T-helper 1 cell (primary cell): ENCODE data around the gene GPR62.

Source experiments
- DNase-seq, 5 donors: peaks; one replicate each; pipeline ENCODE4 v3.0.0-alpha.2; 2012 to 2020

GPR62 gene

GRCh38 chr3:51938780-51939425 lies 16.3 kb upstream of the GPR62 start:
- DNase-seq: no peak

- DNase-seq: no peak
These were observed 14.3 kb upstream of the GPR62 start for GRCh38 chr3:51940648-51941462.

- no peak for DNase-seq
These were observed 13.8 kb upstream of the GPR62 start for GRCh38 chr3:51941463-51941797.

GRCh38 chr3:51941798-51942602 lies 13.2 kb upstream of the GPR62 start, which contains the start of the genes PARP3 and RRP9:
PARP3 (plus strand) TSS chr3:51942363; CDS start chr3:51943356, 993 bp downstream.
RRP9 (minus strand) TSS chr3:51941904; CDS start chr3:51941867, 37 bp downstream.
- DNase-seq: peak; percentile 99 to 100 (median 100)

GRCh38 chr3:51942603-51943450 lies 12.4 kb upstream of the GPR62 start:
- DNase-seq: peak in 3 of 5 donors; percentile 32 to 54 (median 35)

- DNase-seq: no peak
These were observed 11.5 kb upstream of the GPR62 start for GRCh38 chr3:51943451-51944391.

- DNase-seq: no peak
These were observed 10.6 kb upstream of the GPR62 start for GRCh38 chr3:51944451-51945021.

GRCh38 chr3:51945031-51945840 lies 9.9 kb upstream of the GPR62 start:
- DNase-seq: no peak

- DNase-seq: no peak
These were observed 9.1 kb upstream of the GPR62 start for GRCh38 chr3:51945926-51946705.

GRCh38 chr3:51946796-51947195 lies 8.4 kb upstream of the GPR62 start:
- DNase-seq: no peak

- DNase-seq: no peak
These were observed 7.8 kb upstream of the GPR62 start for GRCh38 chr3:51947215-51947900.

- no peak for DNase-seq
These were observed 7.1 kb upstream of the GPR62 start for GRCh38 chr3:51948016-51948580.

- DNase-seq: no peak
These were observed 6.1 kb upstream of the GPR62 start for GRCh38 chr3:51949121-51949520.

GRCh38 chr3:51950899-51951298 lies 4.3 kb upstream of the GPR62 start:
- no peak for DNase-seq

GRCh38 chr3:51953445-51953844 lies 1.7 kb upstream of the GPR62 start:
- no peak for DNase-seq

- DNase-seq: no peak
These were observed 1.1 kb upstream of the GPR62 start for GRCh38 chr3:51954105-51954504.

- DNase-seq: no peak
These were observed 468 bp upstream of the GPR62 start for GRCh38 chr3:51954713-51955112.
